HepG2 (cell line): ENCODE measurements around the gene ZNF284. TPM values are rescaled to one million over a fixed set of nuclear protein-coding genes. Genes with fewer than 3 reads are reported as not detected.

Experiments used
- AHDC1 ChIP-seq: sonication (generic); formaldehyde crosslinking; IDR thresholded peaks from 2 replicates; pipeline ENCODE4 v1.5.1; 2020; ENCODE audit warnings: mild to moderate bottlenecking, missing genetic modification reagents, borderline replicate concordance
- ATF5 ChIP-seq: sonication (generic); formaldehyde crosslinking; IDR thresholded peaks from 2 replicates; pipeline ENCODE4 v1.4.0; 2020; ENCODE audit warnings: mild to moderate bottlenecking, low read depth, missing genetic modification reagents
- MTERF4 ChIP-seq: sonication (generic); formaldehyde crosslinking; IDR thresholded peaks from 2 replicates; pipeline ENCODE4 v1.8.0; 2023; ENCODE audit warnings: mild to moderate bottlenecking, missing genetic modification reagents
- PHF5A ChIP-seq: IDR thresholded peaks from one replicate; pipeline ENCODE4 v1.6.1; 2018; ENCODE audit warnings: low read depth, missing genetic modification reagents; ENCODE audit not compliant: unreplicated experiment
- ZBTB42 ChIP-seq: sonication (generic); formaldehyde crosslinking; IDR thresholded peaks from 2 replicates; pipeline ENCODE4 v1.5.0; 2020; ENCODE audit warnings: mild to moderate bottlenecking, missing genetic modification reagents
- polyA plus RNA-seq, 8 experiments: library from polyadenylated mRNA; depleted of rRNA in 3 of 8; stranded (reverse) in 7 of 8; unstranded in 1 of 8; fragments of >200 nt; fragmentation: Illumina TruSeq in 4 of 8; extraction: Trizol in 4 of 8; gene quantifications; 2 replicates each; pipeline versions ENCODE4 v1.2.1 to v1.2.3, GENCODE V29; 2011 to 2016; ENCODE audit warnings: low read depth in 4 of 8, missing spikeins in 1 of 8, mixed read lengths in 1 of 8; ENCODE audit not compliant: insufficient read depth in 1 of 8
- total RNA-seq, 5 experiments: library from RNA; depleted of rRNA; stranded (reverse); fragments of >200 nt; fragmentation: Illumina TruSeq; extraction: Trizol; gene quantifications; 2 replicates each; pipeline ENCODE4 v1.2.3, GENCODE V29; 2016; ENCODE audit warnings: low read depth in 1 of 5

The ZNF284 gene
- total and polyA plus RNA-seq, 2 of the 13 experiments (the other 11 are each of a cell fraction or from before 2014, with no cell fraction given): 1.2 to 2.3 TPM

- TF ChIP-seq AHDC1 (CRISPR knock-in tag) (no peak), ZBTB42 (CRISPR knock-in tag) (no peak), ATF5 (no peak), MTERF4 (CRISPR knock-in tag) (0 out of 2 replicates have a peak, but pooled peaks have one; percentile 54), PHF5A (CRISPR knock-in tag) (no peak)
- TF ChIP-seq, all 625 proteins: peak for 142
Observed at GRCh38 chr19:44051650-44052402, 20.1 kb upstream of the ZNF284 start, which contains the start of gene ZNF223 (continued).
